Adrenal gland (tissue), 12 donors: ENCODE data around the gene FADD. TPM values are rescaled to one million over a fixed set of nuclear protein-coding genes. Genes with fewer than 3 reads are reported as not detected.

Experiments used
- DNase-seq, 7 donors: peaks; one replicate each; pipeline ENCODE4 v3.0.0-alpha.2; 2019 to 2020
- H3K27ac ChIP-seq, 5 donors: fragments of 200-600 bp; sonication (generic) in 4 of 5; 1 replicate in 3 of 5; 2 replicates in 2 of 5; pipeline versions ENCODE4 v1.5.1 to v1.8.0; 2016 to 2020; ENCODE audit warnings: mild to moderate bottlenecking in 1 of 5
- H3K27me3 ChIP-seq: fragments of 200-600 bp; 2 replicates; pipeline ENCODE4 v1.8.0; 2021
- H3K36me3 ChIP-seq, 2 donors: fragments of 200-600 bp; replicated peaks in 1 of 2; 1 replicate in 1 of 2; 2 replicates in 1 of 2; pipeline versions ENCODE4 v1.5.1 to v1.8.0; 2018 to 2022
- H3K4me1 ChIP-seq, 2 donors: fragments of 200-600 bp; replicated peaks in 1 of 2; 1 replicate in 1 of 2; 2 replicates in 1 of 2; pipeline versions ENCODE4 v1.5.1 to v1.8.0; 2018 to 2021
- H3K4me3 ChIP-seq, 4 donors: fragments of 200-600 bp; sonication (generic) in 3 of 4; one replicate each; pipeline ENCODE4 v1.5.1; 2016 to 2018
- H3K9me3 ChIP-seq, 3 donors: fragments of 200-600 bp; sonication (generic) in 1 of 3; replicated peaks in 1 of 3; 1 replicate in 2 of 3; 2 replicates in 1 of 3; pipeline versions ENCODE4 v1.5.1 to v1.8.0; 2016 to 2021
- CTCF ChIP-seq, 6 experiments: fragments of 450-650 bp in 4 of 6; fragments of 200-600 bp in 2 of 6; sonication (generic) in 1 of 6; IDR thresholded peaks; 1 replicate in 5 of 6; 2 replicates in 1 of 6; pipeline versions ENCODE4 v1.5.1 to v1.8.0; 2016 to 2021; ENCODE audit warnings: antibody characterized with exemption in 6 of 6, mild to moderate bottlenecking in 2 of 6, moderate library complexity in 1 of 6
- POLR2A ChIP-seq, 2 donors: fragments of 450-650 bp; IDR thresholded peaks; one replicate each; pipeline ENCODE4 v1.6.1; 2017; ENCODE audit warnings: antibody characterized with exemption in 2 of 2, mild to moderate bottlenecking in 2 of 2, moderate library complexity in 1 of 2
- WGBS, 4 donors: extraction: QIAGEN DNeasy Blood & Tissue Kit in 2 of 4; methylation state at CpG; one replicate each; pipeline versions ENCODE4 v1.1.5 to v1.1.7; 2013 to 2017; 5-methylcytosine and 5-hydroxymethylcytosine counted together
- intact Hi-C, 2 donors: fragments of 100-400 bp; cut with DNase I; formaldehyde crosslinking; loops; one replicate each; pipeline versions ENCODE4 v1.14.1 to v1.15.0; 2022 to 2023
- polyA plus RNA-seq, 3 donors: library from polyadenylated mRNA; stranded (reverse); fragments of 200-250 nt in 2 of 3; fragments of 350-450 nt in 1 of 3; fragmentation: Illumina TruSeq in 1 of 3; extraction: RNeasy Lipid Tissue Mini Kit (QIAGEN cat#74804) in 1 of 3; gene quantifications; one replicate each; pipeline ENCODE4 v1.2.3, GENCODE V29; 2013 to 2014
- total RNA-seq, 9 donors: library from RNA; depleted of rRNA in 4 of 9; stranded (reverse); fragments of >200 nt in 4 of 9; fragments of 120-200 nt in 1 of 9; fragmentation: NEBNext Ultra II Directional in 1 of 9; extraction: Animal tissue kit (Norgen Biotek cat#: 25700) in 1 of 9; gene quantifications; one replicate each; pipeline versions ENCODE4 v1.1.0 to v1.2.4, GENCODE V29; 2013 to 2023
- donor health status: healthy with polysubstance abuse.
- donor health status: Bipolar disorder and iron deficiency.
- donor health status: DM: yes; HTN: yes; CAD: no.
- donor health status: DM: no; HTN: no; CAD: no.
- donor health status: DM: no; HTN: no; CAD: no.
- donor health status: DM: yes; HTN: yes; CAD: no.

The FADD gene
- total and polyA plus RNA-seq, 12 donors, result 8.9 to 37.9 (median 26.2) TPM

DNA sequence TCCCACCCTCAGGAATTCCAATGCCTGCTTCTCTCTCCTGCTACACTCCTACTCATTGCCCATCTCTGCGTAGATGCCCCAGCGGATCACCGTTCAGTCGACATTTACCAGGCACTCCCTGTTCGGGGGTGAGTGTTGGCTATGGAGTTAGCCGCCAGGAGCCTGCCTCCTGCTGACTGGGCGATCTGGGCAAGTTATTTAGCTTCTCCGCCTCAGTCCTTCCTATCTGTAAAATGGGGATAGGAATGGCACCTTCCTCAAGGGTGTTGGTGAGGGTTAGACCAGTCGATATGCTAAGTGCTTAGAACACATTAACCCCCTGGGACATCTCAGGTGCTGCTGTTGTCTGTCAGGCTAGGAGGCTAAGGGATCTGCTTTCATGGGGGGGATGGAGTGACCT lies 30.9 kb downstream of the FADD start:
- Histone ChIP-seq H3K4me3 (no peak overlapping the region), H3K27ac (no peak overlapping the region), H3K4me1 (no peaks in the 10 kb centered on the region), H3K27me3 (no peaks in the 10 kb centered on the region), H3K9me3 (no peaks in the 10 kb centered on the region), H3K36me3 (no peaks in the 10 kb centered on the region)
- intact Hi-C loops, result no loop called here
- no peak for TF ChIP-seq POLR2A (IDR thresholded peaks at IDR 0.05)
- no peak for TF ChIP-seq CTCF (IDR thresholded peaks at IDR 0.05)
- WGBS, 4 donors, result 90 to 93% (median 92%) methylated on average over 8 to 9 of the region's 9 CpGs
- DNase-seq, result no peak

DNA sequence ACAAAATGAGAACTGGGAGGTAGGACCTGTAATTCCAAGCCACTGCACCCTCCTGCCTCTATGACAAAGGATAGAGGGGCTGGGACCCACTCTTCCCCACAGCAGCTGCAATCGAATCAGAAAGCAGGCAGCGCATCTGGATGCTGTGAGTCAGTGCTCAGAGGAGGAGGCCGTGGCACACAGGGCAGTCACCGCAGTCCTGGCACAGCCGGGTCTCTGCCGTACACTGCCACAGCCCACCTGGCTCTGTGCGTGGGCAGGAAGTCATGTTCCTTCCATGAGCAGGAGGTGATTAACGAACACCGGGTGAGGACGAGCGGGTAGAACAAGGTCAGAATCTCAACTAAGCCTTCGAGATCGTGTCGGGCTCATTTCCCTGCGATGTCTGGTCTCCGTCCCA lies 37.2 kb downstream of the FADD start:
- H3K4me3 ChIP-seq, result no peak overlapping the region
- intact Hi-C loops, result no loop called here
- H3K27me3 ChIP-seq, result no peaks in the 10 kb centered on the region
- H3K36me3 ChIP-seq, result no peaks in the 10 kb centered on the region
- H3K4me1 ChIP-seq, result no peaks in the 10 kb centered on the region
- TF ChIP-seq POLR2A (IDR thresholded peaks at IDR 0.05), result no peak
- H3K9me3 ChIP-seq, result no peaks in the 10 kb centered on the region
- H3K27ac ChIP-seq, result no peak overlapping the region
- DNase-seq, result no peak
- WGBS, 4 donors, result 58 to 67% (median 63%) methylated on average over 9 to 16 of the region's 16 CpGs

DNA sequence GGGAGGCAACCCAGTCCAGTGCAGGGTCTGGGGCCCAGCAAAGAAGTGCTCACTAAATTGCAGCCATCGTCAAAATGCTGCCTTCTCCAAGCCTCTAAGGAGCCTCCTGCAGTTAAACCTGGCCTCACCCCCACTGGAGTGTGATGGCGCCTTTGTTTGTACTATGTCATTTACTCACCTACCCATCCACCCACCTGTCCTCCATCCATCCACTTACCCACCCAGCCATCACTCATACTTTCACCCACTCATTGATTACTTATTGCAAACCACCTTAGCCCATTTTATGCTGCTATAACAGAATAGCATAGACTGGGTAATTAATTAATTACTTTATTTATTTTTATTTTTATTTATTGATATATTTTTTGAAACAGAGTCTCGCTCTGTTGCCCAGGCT lies 38.6 kb downstream of the FADD start:
- Histone ChIP-seq H3K4me1 (no peaks in the 10 kb centered on the region), H3K27ac (no peak overlapping the region), H3K9me3 (no peaks in the 10 kb centered on the region), H3K27me3 (no peaks in the 10 kb centered on the region), H3K36me3 (no peaks in the 10 kb centered on the region), H3K4me3 (no peak overlapping the region)
- 90 to 99% (median 94%) methylated on average over 3 of the region's 3 CpGs for WGBS, 4 donors
- DNase-seq, result no peak
- TF ChIP-seq CTCF (IDR thresholded peaks at IDR 0.05), result no peak
- TF ChIP-seq POLR2A (IDR thresholded peaks at IDR 0.05), result no peak
- intact Hi-C loops, result no loop called here

DNA sequence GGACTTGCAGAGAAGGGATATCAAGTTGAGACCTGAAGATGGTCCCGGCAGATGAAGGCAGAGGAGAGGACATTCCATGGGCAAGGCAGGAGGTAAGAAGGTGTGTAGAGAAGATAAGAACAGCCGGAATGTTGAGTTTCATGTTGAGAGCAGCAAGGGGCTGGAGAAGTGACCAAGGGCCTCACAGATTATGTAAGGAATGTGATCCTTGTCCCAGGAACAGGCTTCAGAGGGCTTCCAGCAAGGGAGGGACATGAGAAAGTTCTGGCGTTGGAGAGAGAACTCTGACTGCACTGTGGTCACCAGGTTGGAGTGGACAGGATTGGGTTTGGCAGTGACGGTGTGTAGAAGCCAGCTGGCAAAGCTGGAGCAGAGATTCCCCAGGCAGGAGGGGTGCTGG lies 39.8 kb downstream of the FADD start:
- no peak overlapping the region for H3K4me3 ChIP-seq
- H3K27me3 ChIP-seq, result no peaks in the 10 kb centered on the region
- TF ChIP-seq CTCF (IDR thresholded peaks at IDR 0.05), result no peak
- TF ChIP-seq POLR2A (IDR thresholded peaks at IDR 0.05), result no peak
- H3K27ac ChIP-seq, result no peak overlapping the region
- no peaks in the 10 kb centered on the region for H3K9me3 ChIP-seq
- intact Hi-C loops, result no loop called here
- peaks cover 0 to 6% of the 10 kb centered on the region in 2 donors for H3K4me1 ChIP-seq
- 73 to 88% (median 78%) methylated on average over 4 of the region's 4 CpGs for WGBS, 4 donors
- H3K36me3 ChIP-seq, result no peaks in the 10 kb centered on the region
- no peak for DNase-seq

GRCh38 chr11:70243912-70244652 lies 41.0 kb downstream of the FADD start:
- intact Hi-C loops, result no loop called here
- H3K4me1 ChIP-seq, result peaks cover 0 to 8% of the 10 kb centered on the region in 2 donors
- no peak overlapping the region for H3K27ac ChIP-seq
- no peak overlapping the region for H3K4me3 ChIP-seq
- no peaks in the 10 kb centered on the region for H3K36me3 ChIP-seq
- H3K9me3 ChIP-seq, result no peaks in the 10 kb centered on the region
- no peak for DNase-seq
- WGBS, 4 donors, result 81 to 89% (median 87%) methylated on average over 14 to 15 of the region's 15 CpGs
- H3K27me3 ChIP-seq, result no peaks in the 10 kb centered on the region
- no peak for TF ChIP-seq CTCF (IDR thresholded peaks at IDR 0.05)
- TF ChIP-seq POLR2A (IDR thresholded peaks at IDR 0.05), result no peak
